Natural killer cell (primary cell): ENCODE results near the gene RAPGEF5. TPM values are rescaled to one million over a fixed set of nuclear protein-coding genes. Genes with fewer than 3 reads are reported as not detected.

ENCODE experiments used
- ATAC-seq, 3 donors: fragments of 150-1000 bp in 2 of 3; fragments of 200-7000 bp in 1 of 3; cut with Tn5 transposase; 1 replicate in 1 of 3; 2 replicates in 2 of 3; pipeline ENCODE4 v1.10.0; 2021; ENCODE audit warnings: mild to moderate bottlenecking in 2 of 3, moderate library complexity in 2 of 3
- DNase-seq, 2 donors: peaks; one replicate each; pipeline versions ENCODE4 v3.0.0 to v3.0.0-alpha.2; 2013 to 2021; ENCODE audit warnings: mixed read lengths in 1 of 2
- H3K27ac ChIP-seq: one replicate; pipeline ENCODE4 v1.5.1; 2013; ENCODE audit warnings: mild to moderate bottlenecking, low read length
- H3K27me3 ChIP-seq: one replicate; pipeline ENCODE4 v1.6.1; 2013; ENCODE audit warnings: low read length; ENCODE audit not compliant: control insufficient read depth, insufficient read depth
- H3K36me3 ChIP-seq: one replicate; pipeline ENCODE4 v1.6.1; 2013; ENCODE audit warnings: low read length; ENCODE audit not compliant: control insufficient read depth, insufficient read depth
- H3K4me1 ChIP-seq: one replicate; pipeline ENCODE4 v1.6.1; 2013; ENCODE audit warnings: low read length; ENCODE audit not compliant: control insufficient read depth, insufficient read depth
- H3K4me3 ChIP-seq: one replicate; pipeline ENCODE4 v1.5.1; 2013; ENCODE audit warnings: low read length
- H3K9me3 ChIP-seq: one replicate; pipeline ENCODE4 v1.6.1; 2013; ENCODE audit warnings: low read length; ENCODE audit not compliant: control insufficient read depth, insufficient read depth
- H3K27ac Mint-ChIP-seq, 2 donors: one replicate each; pipeline ENCODE4 v1.8.0; 2022; ENCODE audit warnings: mild to moderate bottlenecking in 2 of 2, mixed read lengths in 2 of 2, moderate library complexity in 1 of 2
- H3K27me3 Mint-ChIP-seq, 2 donors: one replicate each; pipeline ENCODE4 v1.8.0; 2022; ENCODE audit warnings: low read depth in 2 of 2, mixed read lengths in 2 of 2
- H3K36me3 Mint-ChIP-seq: one replicate; pipeline ENCODE4 v1.8.0; 2022; ENCODE audit warnings: mixed read lengths
- H3K4me1 Mint-ChIP-seq, 2 donors: one replicate each; pipeline ENCODE4 v1.8.0; 2022; ENCODE audit warnings: mixed read lengths in 2 of 2
- H3K4me3 Mint-ChIP-seq: one replicate; pipeline ENCODE4 v1.8.0; 2022; ENCODE audit warnings: mild to moderate bottlenecking, moderate library complexity, mixed read lengths
- H3K9me3 Mint-ChIP-seq, 2 donors: one replicate each; pipeline ENCODE4 v1.8.0; 2022; ENCODE audit warnings: mixed read lengths in 2 of 2
- CTCF ChIP-seq: fragments of 200-600 bp; IDR thresholded peaks from one replicate; pipeline ENCODE4 v1.8.0; 2022; ENCODE audit warnings: antibody characterized with exemption
- WGBS: methylation state at CpG from one replicate; pipeline ENCODE4 v1.1.7; 2013; ENCODE audit warnings: missing lambda C conversion rate; ENCODE audit not compliant: insufficient coverage; 5-methylcytosine and 5-hydroxymethylcytosine counted together
- intact Hi-C: fragments of 100-400 bp; cut with micrococcal nuclease; formaldehyde crosslinking; loops from one replicate; pipeline ENCODE4 v1.14.2; 2022
- total RNA-seq, 4 donors: library from RNA; stranded (reverse); fragments of 120-200 nt in 1 of 4; gene quantifications; one replicate each; pipeline versions ENCODE4 v1.2.3 to v1.2.4, GENCODE V29; 2013 to 2022

Gene RAPGEF5
- total RNA-seq, 3 donors from 2014 or later (not counting 1 experiment from before 2014, with no cell fraction given): 0.26 to 0.33 TPM; not detected in 1

- no peaks in the 10 kb centered on the region for H3K36me3 Mint-ChIP-seq
- Histone ChIP-seq H3K9me3 (no peaks in the 10 kb centered on the region), H3K4me3 (no peak overlapping the region), H3K36me3 (no peaks in the 10 kb centered on the region), H3K4me1 (no peaks in the 10 kb centered on the region), H3K27ac (no peak overlapping the region), H3K27me3 (no peaks in the 10 kb centered on the region)
- peaks cover 0 to 22% of the 10 kb centered on the region in 2 donors for H3K27me3 Mint-ChIP-seq
- DNase-seq (no peak), ATAC-seq (no peak)
- no peak overlapping the region for H3K4me3 Mint-ChIP-seq
- intact Hi-C loops: no loop called here
- no peak overlapping the region for H3K27ac Mint-ChIP-seq
- 100% methylated on average over 4 of the region's 4 CpGs for WGBS
- H3K9me3 Mint-ChIP-seq: no peaks in the 10 kb centered on the region
- no peak for TF ChIP-seq CTCF
- H3K4me1 Mint-ChIP-seq: no peaks in the 10 kb centered on the region
Observed at GRCh38 chr7:22262538-22262937, 94.4 kb downstream of the RAPGEF5 start.

- Mint-ChIP-seq H3K27me3 (peaks cover 0 to 24% of the 10 kb centered on the region in 2 donors), H3K36me3 (no peaks in the 10 kb centered on the region), H3K4me3 (no peak overlapping the region), H3K9me3 (no peaks in the 10 kb centered on the region), H3K4me1 (no peaks in the 10 kb centered on the region), H3K27ac (no peak overlapping the region)
- intact Hi-C loops: no loop called here
- ATAC-seq (no peak), DNase-seq (no peak)
- 78% methylated on average over 2 of the region's 2 CpGs for WGBS
- H3K36me3 ChIP-seq: no peaks in the 10 kb centered on the region
- TF ChIP-seq CTCF: no peak
- no peaks in the 10 kb centered on the region for H3K9me3 ChIP-seq
- H3K4me1 ChIP-seq: no peaks in the 10 kb centered on the region
- no peaks in the 10 kb centered on the region for H3K27me3 ChIP-seq
- no peak overlapping the region for H3K27ac ChIP-seq
- H3K4me3 ChIP-seq: no peak overlapping the region
Observed at GRCh38 chr7:22256541-22257096, 100.3 kb downstream of the RAPGEF5 start.

- H3K27ac Mint-ChIP-seq: no peak overlapping the region
- no peak overlapping the region for H3K27ac ChIP-seq
- intact Hi-C loops: no loop called here
- no peaks in the 10 kb centered on the region for H3K27me3 ChIP-seq
- no peaks in the 10 kb centered on the region for H3K4me1 ChIP-seq
- no peaks in the 10 kb centered on the region for H3K9me3 Mint-ChIP-seq
- ATAC-seq (no peak), DNase-seq (no peak)
- H3K4me3 ChIP-seq: no peak overlapping the region
- H3K27me3 Mint-ChIP-seq: peaks cover 0 to 24% of the 10 kb centered on the region in 2 donors
- H3K36me3 ChIP-seq: no peaks in the 10 kb centered on the region
- no peaks in the 10 kb centered on the region for H3K36me3 Mint-ChIP-seq
- no peaks in the 10 kb centered on the region for H3K9me3 ChIP-seq
- no peak for TF ChIP-seq CTCF
- WGBS: 100% methylated on average over 1 of the region's 1 CpG
- no peak overlapping the region for H3K4me3 Mint-ChIP-seq
- H3K4me1 Mint-ChIP-seq: no peaks in the 10 kb centered on the region
Observed at GRCh38 chr7:22255834-22256233, 101.1 kb downstream of the RAPGEF5 start.

- no peaks in the 10 kb centered on the region for H3K36me3 Mint-ChIP-seq
- H3K27ac Mint-ChIP-seq: no peak overlapping the region
Observed at GRCh38 chr7:22255342-22255741, 101.6 kb downstream of the RAPGEF5 start.

More at GRCh38 chr7:22255342-22255741, 101.6 kb downstream of the RAPGEF5 start:
- DNase-seq: no peak
- no peak overlapping the region for H3K4me3 ChIP-seq
- no peak for TF ChIP-seq CTCF
- H3K36me3 ChIP-seq: no peaks in the 10 kb centered on the region
- no peaks in the 10 kb centered on the region for H3K9me3 ChIP-seq
- no peaks in the 10 kb centered on the region for H3K4me1 Mint-ChIP-seq
- H3K27me3 Mint-ChIP-seq: peaks cover 0 to 24% of the 10 kb centered on the region in 2 donors
- H3K4me1 ChIP-seq: no peaks in the 10 kb centered on the region
- no peaks in the 10 kb centered on the region for H3K9me3 Mint-ChIP-seq
- H3K4me3 Mint-ChIP-seq: no peak overlapping the region
- intact Hi-C loops: no loop called here
- no peak overlapping the region for H3K27ac ChIP-seq
- no peaks in the 10 kb centered on the region for H3K27me3 ChIP-seq
- WGBS: 100% methylated on average over 1 of the region's 1 CpG
- peak; percentile 35 to 57 (median 50) for ATAC-seq
